ENCODE results near the gene RPRD1B. TPM values are rescaled to one million over a fixed set of nuclear protein-coding genes. Genes with fewer than 3 reads are reported as not detected.

RPRD1B gene
- total RNA-seq, 1 donor from 2014 or later, result 37.7 TPM

DNA sequence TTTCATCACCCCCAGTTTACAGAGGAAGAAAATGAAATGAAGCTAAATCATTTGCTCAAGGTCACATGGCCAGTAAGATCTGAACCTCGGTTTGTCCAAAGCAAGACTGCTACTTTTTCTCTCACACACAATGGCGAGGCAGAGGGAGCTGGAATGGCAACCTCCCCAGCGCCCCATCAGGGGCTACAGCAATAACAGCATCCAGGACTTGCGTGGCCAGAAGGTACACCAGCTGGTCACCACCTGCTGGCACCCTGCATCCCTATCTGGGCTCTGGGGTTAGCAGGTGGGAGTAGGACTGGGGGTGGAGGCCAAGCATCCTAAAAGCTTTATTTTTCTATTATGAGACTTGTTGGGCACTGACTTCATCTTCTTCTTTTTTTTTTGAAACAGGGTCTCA is 41.6 kb upstream of the RPRD1B start:
- no peak overlapping the region for H3K4me3 ChIP-seq
- no peaks in the 10 kb centered on the region for H3K27me3 ChIP-seq
- H3K27ac ChIP-seq, result no peak overlapping the region
- TF ChIP-seq EZH2phosphoT487 (IDR thresholded peaks at IDR 0.05) (no peak), CTCF (IDR thresholded peaks at IDR 0.05) (no peak), EZH2 (IDR thresholded peaks at IDR 0.05) (no peak)
- peaks cover 4% of the 10 kb centered on the region for H4K20me1 ChIP-seq (ENCODE audit: low read depth)
- peaks cover 18% of the 10 kb centered on the region for H3F3A ChIP-seq (ENCODE audit: low read depth)
- DNase-seq (ENCODE audit: low spot score), result no peak
- H3K9me3 Mint-ChIP-seq, result no peaks in the 10 kb centered on the region
- H3K36me3 Mint-ChIP-seq, result peaks cover 16% of the 10 kb centered on the region
- peaks cover 46% of the 10 kb centered on the region for H3K4me1 Mint-ChIP-seq
- H3K4me2 ChIP-seq, result no peak overlapping the region
- no peak overlapping the region for H3K27ac Mint-ChIP-seq
- no peak overlapping the region for H3K4me3 Mint-ChIP-seq
- H3K36me3 ChIP-seq, result no peaks in the 10 kb centered on the region
- H3K4me1 ChIP-seq, result peaks cover 15% of the 10 kb centered on the region
- no peak overlapping the region for H3K9ac ChIP-seq
- H3K27me3 Mint-ChIP-seq (ENCODE audit: insufficient read depth, low read depth), result no peaks in the 10 kb centered on the region
- no peaks in the 10 kb centered on the region for H3K9me3 ChIP-seq (ENCODE audit: low read depth)
- H2AFZ ChIP-seq (replicated peaks), result no peak overlapping the region
- H3K79me2 ChIP-seq (ENCODE audit: low read depth), result no peaks in the 10 kb centered on the region

GRCh38 chr20:37992802-37993409 is 40.6 kb upstream of the RPRD1B start:
- Histone ChIP-seq H4K20me1 (ENCODE audit: low read depth) (no peaks in the 10 kb centered on the region), H2AFZ (replicated peaks) (no peak overlapping the region), H3K9me3 (ENCODE audit: low read depth) (no peaks in the 10 kb centered on the region), H3K27ac (no peak overlapping the region), H3K36me3 (peaks cover 5% of the 10 kb centered on the region), H3F3A (ENCODE audit: low read depth) (peaks cover 8% of the 10 kb centered on the region), H3K4me1 (peaks cover 5% of the 10 kb centered on the region), H3K4me3 (no peak overlapping the region), H3K79me2 (ENCODE audit: low read depth) (no peaks in the 10 kb centered on the region), H3K27me3 (no peaks in the 10 kb centered on the region), H3K9ac (no peak overlapping the region), H3K4me2 (no peak overlapping the region)
- Mint-ChIP-seq H3K36me3 (peaks cover 20% of the 10 kb centered on the region), H3K27ac (no peak overlapping the region), H3K9me3 (no peaks in the 10 kb centered on the region), H3K27me3 (ENCODE audit: insufficient read depth, low read depth) (no peaks in the 10 kb centered on the region), H3K4me1 (peaks cover 36% of the 10 kb centered on the region), H3K4me3 (no peak overlapping the region)
- peak; percentile 47 for DNase-seq (ENCODE audit: low spot score)
- TF ChIP-seq EZH2phosphoT487 (IDR thresholded peaks at IDR 0.05) (no peak), EZH2 (IDR thresholded peaks at IDR 0.05) (no peak), CTCF (IDR thresholded peaks at IDR 0.05) (peak; percentile 73)

GRCh38 chr20:37994512-37994911 is 39.0 kb upstream of the RPRD1B start:
- Histone ChIP-seq H3K9ac (no peak overlapping the region), H3K79me2 (ENCODE audit: low read depth) (no peaks in the 10 kb centered on the region), H3F3A (ENCODE audit: low read depth) (peaks cover 6% of the 10 kb centered on the region), H3K36me3 (peaks cover 5% of the 10 kb centered on the region), H3K4me3 (no peak overlapping the region), H3K4me2 (no peak overlapping the region), H3K9me3 (ENCODE audit: low read depth) (no peaks in the 10 kb centered on the region), H3K4me1 (no peaks in the 10 kb centered on the region), H3K27me3 (no peaks in the 10 kb centered on the region), H3K27ac (no peak overlapping the region), H2AFZ (replicated peaks) (no peak overlapping the region), H4K20me1 (ENCODE audit: low read depth) (no peaks in the 10 kb centered on the region)
- DNase-seq (ENCODE audit: low spot score), result no peak
- Mint-ChIP-seq H3K27ac (no peak overlapping the region), H3K4me1 (peaks cover 26% of the 10 kb centered on the region), H3K9me3 (no peaks in the 10 kb centered on the region), H3K36me3 (peaks cover 23% of the 10 kb centered on the region), H3K4me3 (no peak overlapping the region), H3K27me3 (ENCODE audit: insufficient read depth, low read depth) (no peaks in the 10 kb centered on the region)
- TF ChIP-seq CTCF (IDR thresholded peaks at IDR 0.05) (no peak), EZH2 (IDR thresholded peaks at IDR 0.05) (no peak), EZH2phosphoT487 (IDR thresholded peaks at IDR 0.05) (no peak)
